GM12801 (cell line): ENCODE measurements around the gene AARS1.

Experiments used
- TF ChIP-seq, protein P1 (sequence below): IDR thresholded peaks from one replicate; pipeline ENCODE4 v1.5.1; 2011; ENCODE audit warnings: control low read depth; ENCODE audit not compliant: insufficient read length; ENCODE audit errors: extremely low read depth

AARS1 gene

DNA sequence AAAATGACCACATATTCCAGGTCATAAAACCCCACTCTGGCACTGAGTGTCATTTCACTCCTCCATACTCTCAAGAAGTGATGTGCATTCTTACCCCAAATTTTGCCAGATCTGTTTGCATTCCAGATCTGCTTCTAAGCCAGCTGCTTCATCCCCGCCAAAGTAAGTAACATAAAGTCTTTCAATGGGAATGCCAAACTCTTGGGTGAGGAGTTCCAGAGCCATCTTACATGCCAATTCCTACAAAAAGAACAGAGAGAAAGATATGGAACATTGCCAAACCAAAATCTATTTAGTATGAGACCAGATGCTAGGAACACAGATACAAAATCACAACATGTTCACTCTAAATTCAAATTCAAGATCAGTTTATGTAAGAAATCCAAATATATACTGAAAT is 12.9 kb downstream of the AARS1 start:
- TF ChIP-seq, protein P1, sequence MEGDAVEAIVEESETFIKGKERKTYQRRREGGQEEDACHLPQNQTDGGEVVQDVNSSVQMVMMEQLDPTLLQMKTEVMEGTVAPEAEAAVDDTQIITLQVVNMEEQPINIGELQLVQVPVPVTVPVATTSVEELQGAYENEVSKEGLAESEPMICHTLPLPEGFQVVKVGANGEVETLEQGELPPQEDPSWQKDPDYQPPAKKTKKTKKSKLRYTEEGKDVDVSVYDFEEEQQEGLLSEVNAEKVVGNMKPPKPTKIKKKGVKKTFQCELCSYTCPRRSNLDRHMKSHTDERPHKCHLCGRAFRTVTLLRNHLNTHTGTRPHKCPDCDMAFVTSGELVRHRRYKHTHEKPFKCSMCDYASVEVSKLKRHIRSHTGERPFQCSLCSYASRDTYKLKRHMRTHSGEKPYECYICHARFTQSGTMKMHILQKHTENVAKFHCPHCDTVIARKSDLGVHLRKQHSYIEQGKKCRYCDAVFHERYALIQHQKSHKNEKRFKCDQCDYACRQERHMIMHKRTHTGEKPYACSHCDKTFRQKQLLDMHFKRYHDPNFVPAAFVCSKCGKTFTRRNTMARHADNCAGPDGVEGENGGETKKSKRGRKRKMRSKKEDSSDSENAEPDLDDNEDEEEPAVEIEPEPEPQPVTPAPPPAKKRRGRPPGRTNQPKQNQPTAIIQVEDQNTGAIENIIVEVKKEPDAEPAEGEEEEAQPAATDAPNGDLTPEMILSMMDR, result no peak

DNA sequence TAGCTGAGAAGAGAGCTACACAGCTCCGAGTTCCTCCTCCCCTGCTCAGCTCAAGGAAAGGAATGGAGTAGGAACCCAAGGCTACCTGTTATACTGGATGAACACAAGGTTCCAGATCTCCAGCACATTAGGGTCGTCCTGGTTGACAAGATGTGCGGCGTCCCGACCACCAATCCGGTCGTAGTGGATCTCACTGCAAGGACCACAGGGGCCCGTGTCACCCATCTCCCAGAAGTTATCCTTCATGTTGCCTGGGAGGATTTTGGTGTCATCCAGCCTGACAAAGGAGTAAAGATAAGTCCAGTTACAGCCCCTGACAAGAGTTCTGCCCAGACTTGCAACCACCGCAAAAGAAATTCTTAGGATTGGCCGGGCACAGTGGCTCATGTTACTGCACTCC is 17.6 kb downstream of the AARS1 start:
- TF ChIP-seq, protein P1, result no peak

DNA sequence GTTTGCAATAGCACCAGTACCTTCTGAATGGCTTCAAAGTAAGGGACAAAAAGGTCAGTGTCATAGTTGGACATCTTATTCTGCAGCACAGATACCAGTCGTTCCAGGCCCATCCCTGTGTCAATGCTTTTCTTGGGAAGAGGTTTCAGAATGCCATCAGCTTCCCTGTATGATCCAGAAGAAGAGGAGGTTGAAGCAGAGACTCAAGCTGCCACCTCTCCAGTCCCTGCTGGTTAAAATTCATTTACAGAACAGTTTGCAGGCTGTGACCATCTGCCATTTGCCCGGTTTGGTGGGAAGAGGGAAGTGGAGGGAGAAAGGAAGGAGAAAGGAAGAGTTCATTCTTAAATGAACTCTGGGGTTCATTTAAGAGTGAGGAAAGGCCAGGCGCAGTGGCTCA is 19.1 kb downstream of the AARS1 start:
- TF ChIP-seq, protein P1, result no peak

DNA sequence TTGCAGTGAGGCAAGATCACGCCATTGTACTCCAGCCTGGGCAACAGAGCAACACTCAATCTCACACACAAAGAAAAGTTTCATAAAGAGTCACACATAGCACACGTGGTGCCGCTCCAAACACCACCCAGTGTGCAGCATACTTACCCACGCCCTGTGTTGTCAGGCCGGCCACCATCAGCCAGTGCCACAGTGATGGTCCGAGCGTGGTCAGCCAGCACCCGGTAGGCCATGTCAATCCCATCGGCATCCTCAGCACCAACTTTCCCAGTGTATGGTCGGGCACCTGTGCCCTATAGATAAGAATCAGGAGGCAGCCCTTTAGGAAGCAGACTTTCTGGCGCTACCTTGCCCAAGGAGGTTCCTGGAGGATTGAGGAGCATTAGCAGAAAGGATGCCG is 19.8 kb downstream of the AARS1 start:
- TF ChIP-seq, protein P1, result no peak

DNA sequence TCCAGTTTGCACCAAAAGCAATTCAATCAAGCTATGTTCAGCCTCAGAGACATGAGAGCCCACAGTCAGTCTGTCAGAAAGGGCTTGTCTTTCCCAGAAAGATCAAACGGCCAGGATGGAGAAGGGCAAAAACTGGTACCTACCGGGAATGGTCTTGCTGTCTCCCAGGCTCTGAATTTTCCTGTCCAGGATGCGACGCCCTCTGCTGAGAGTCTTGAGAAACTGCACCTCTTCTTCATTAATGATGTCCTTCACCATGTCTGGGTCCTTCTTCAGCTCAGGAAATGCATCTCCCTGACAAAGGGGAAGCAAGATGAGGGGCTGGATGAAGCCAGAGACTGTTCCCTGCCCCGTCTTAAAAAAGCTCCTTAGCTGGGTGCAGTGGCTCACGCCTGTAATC is 21.8 kb downstream of the AARS1 start:
- TF ChIP-seq, protein P1, result no peak

DNA sequence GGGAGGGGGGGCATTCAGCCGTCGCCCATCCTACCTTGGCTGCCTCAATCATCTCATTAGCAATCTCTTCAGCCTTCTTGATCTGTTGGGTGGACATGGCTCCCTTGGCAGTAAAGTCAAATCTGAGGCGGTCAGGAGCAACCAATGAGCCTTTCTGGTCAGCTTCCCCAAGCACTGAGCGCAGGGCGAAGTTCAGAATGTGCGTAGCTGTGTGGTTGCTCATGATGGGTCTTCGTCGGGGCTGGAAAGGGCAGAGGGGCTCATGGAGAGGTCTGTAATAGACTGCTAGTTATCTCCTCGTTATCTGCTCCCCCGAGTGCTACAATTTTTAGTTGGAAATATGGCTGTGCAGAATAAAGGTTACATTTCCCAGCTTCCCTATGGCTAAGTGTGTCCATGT is 30.4 kb downstream of the AARS1 start:
- TF ChIP-seq, protein P1, result no peak

DNA sequence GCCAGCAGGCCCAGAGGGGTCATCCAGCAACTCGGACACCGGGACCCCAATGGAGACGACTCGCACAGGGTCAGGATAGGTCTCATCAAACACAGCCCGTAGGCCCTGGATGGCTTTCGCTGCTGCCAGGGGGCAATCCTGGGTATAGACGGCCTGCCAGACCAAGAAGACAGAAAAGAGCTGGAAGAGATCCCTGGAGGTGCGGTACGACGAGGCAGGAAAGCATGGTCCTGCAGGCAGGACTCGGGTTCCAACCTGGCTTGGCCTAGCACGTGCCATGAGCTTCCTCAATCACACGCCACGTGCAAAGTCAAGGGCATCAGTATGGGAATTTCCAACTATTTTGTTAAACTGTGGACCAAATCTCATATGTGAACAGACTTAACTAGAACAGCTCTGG is 31.2 kb downstream of the AARS1 start:
- TF ChIP-seq, protein P1, result no peak

DNA sequence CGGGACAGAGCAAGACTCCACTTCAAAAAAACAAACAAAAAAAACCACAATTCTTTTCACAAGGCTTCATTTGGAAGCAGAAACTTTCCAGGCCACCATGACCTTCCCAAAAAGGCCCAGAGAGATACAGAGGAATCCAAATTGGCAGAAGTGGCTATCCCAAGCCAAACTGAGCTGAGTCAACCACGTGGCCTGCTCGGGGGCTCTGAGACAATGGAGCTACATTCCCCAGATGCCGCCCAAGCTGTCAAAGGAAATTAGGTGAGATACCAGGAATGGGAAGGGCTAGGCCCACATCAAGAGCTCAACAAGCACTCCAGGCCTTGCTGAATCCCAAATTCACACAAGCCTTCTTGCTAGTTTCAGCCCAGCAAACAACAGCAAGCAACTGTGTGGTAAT is 31.9 kb downstream of the AARS1 start:
- TF ChIP-seq, protein P1, result no peak
